HUES48 (cell line): ENCODE measurements around the gene CAMK4.
"Not testable (repeated sequence)": the region's sequence is repeated elsewhere in the genome, so short reads cannot be mapped to it uniquely, and the experiment has no call there.

Experiments used
- H3K27ac ChIP-seq: one replicate; pipeline ENCODE4 v1.7.0; 2013; ENCODE audit warnings: low read depth, low read length, inconsistent platforms
- H3K27me3 ChIP-seq: 2 replicates; pipeline ENCODE4 v1.6.1; 2013; ENCODE audit warnings: mild to moderate bottlenecking, low read length; ENCODE audit not compliant: control insufficient read depth, insufficient read depth
- H3K36me3 ChIP-seq: 2 replicates; pipeline ENCODE4 v1.6.1; 2013; ENCODE audit warnings: low read length; ENCODE audit not compliant: control insufficient read depth, insufficient read depth
- H3K4me1 ChIP-seq: 2 replicates; pipeline ENCODE4 v1.6.1; 2013; ENCODE audit warnings: mild to moderate bottlenecking, low read length; ENCODE audit not compliant: control insufficient read depth, insufficient read depth
- H3K4me3 ChIP-seq: 2 replicates; pipeline ENCODE4 v1.5.1; 2013; ENCODE audit warnings: mild to moderate bottlenecking, low read depth, low read length
- H3K9ac ChIP-seq: 2 replicates; pipeline ENCODE4 v1.6.1; 2013; ENCODE audit warnings: mild to moderate bottlenecking, low read depth, low read length, moderate library complexity
- H3K9me3 ChIP-seq: 2 replicates; pipeline ENCODE4 v1.6.1; 2013; ENCODE audit warnings: low read length; ENCODE audit not compliant: control insufficient read depth, insufficient read depth

Gene CAMK4

GRCh38 chr5:111407562-111407961 is 183.4 kb downstream of the CAMK4 start:
- H3K9ac ChIP-seq = no peak overlapping the region
- H3K36me3 ChIP-seq = no peaks in the 10 kb centered on the region
- H3K4me1 ChIP-seq = no peaks in the 10 kb centered on the region
- H3K9me3 ChIP-seq = peaks cover 6% of the 10 kb centered on the region; the same call in 1 of the 2 replicates
- H3K27me3 ChIP-seq = no peaks in the 10 kb centered on the region
- H3K4me3 ChIP-seq = no peak overlapping the region
- H3K27ac ChIP-seq = no peak overlapping the region

- no peak overlapping the region for H3K27ac ChIP-seq
- no peaks in the 10 kb centered on the region for H3K36me3 ChIP-seq
- no peaks in the 10 kb centered on the region for H3K4me1 ChIP-seq
- H3K4me3 ChIP-seq = no peak overlapping the region
- no peak overlapping the region for H3K9ac ChIP-seq
- peaks cover 6% of the 10 kb centered on the region; the same call in 1 of the 2 replicates for H3K9me3 ChIP-seq
- no peaks in the 10 kb centered on the region for H3K27me3 ChIP-seq
Observed at GRCh38 chr5:111408817-111409216, 184.6 kb downstream of the CAMK4 start.

- not testable (repeated sequence) for H3K36me3 ChIP-seq, H3K4me3 ChIP-seq, H3K9me3 ChIP-seq, H3K27ac ChIP-seq, H3K4me1 ChIP-seq, H3K27me3 ChIP-seq, H3K9ac ChIP-seq
Observed at GRCh38 chr5:111409266-111409665, 185.1 kb downstream of the CAMK4 start.

GRCh38 chr5:111410067-111410466 is 185.9 kb downstream of the CAMK4 start:
- H3K36me3 ChIP-seq, H3K9me3 ChIP-seq, H3K4me3 ChIP-seq, H3K9ac ChIP-seq, H3K27me3 ChIP-seq, H3K27ac ChIP-seq, H3K4me1 ChIP-seq: not testable (repeated sequence)

GRCh38 chr5:111411301-111411700 is 187.1 kb downstream of the CAMK4 start:
- Histone ChIP-seq H3K9ac (no peak overlapping the region), H3K9me3 (peaks cover 6% of the 10 kb centered on the region; the same call in 1 of the 2 replicates), H3K36me3 (no peaks in the 10 kb centered on the region), H3K4me3 (no peak overlapping the region), H3K4me1 (no peaks in the 10 kb centered on the region), H3K27me3 (no peaks in the 10 kb centered on the region), H3K27ac (no peak overlapping the region)

GRCh38 chr5:111412593-111412992 is 188.4 kb downstream of the CAMK4 start:
- Histone ChIP-seq H3K9me3 (peaks cover 3% of the 10 kb centered on the region; the same call in 1 of the 2 replicates), H3K4me3 (no peak overlapping the region), H3K9ac (no peak overlapping the region), H3K27me3 (no peaks in the 10 kb centered on the region), H3K27ac (no peak overlapping the region), H3K36me3 (no peaks in the 10 kb centered on the region), H3K4me1 (no peaks in the 10 kb centered on the region)

GRCh38 chr5:111415053-111415452 is 190.9 kb downstream of the CAMK4 start:
- Histone ChIP-seq H3K9ac (no peak overlapping the region), H3K4me3 (no peak overlapping the region), H3K9me3 (no peaks in the 10 kb centered on the region), H3K27me3 (no peaks in the 10 kb centered on the region), H3K4me1 (no peaks in the 10 kb centered on the region), H3K27ac (no peak overlapping the region), H3K36me3 (no peaks in the 10 kb centered on the region)

GRCh38 chr5:111422245-111422644 is 198.1 kb downstream of the CAMK4 start:
- Histone ChIP-seq H3K9me3 (no peaks in the 10 kb centered on the region), H3K4me1 (peaks cover 6% of the 10 kb centered on the region; the same call in 1 of the 2 replicates), H3K4me3 (no peak overlapping the region), H3K27ac (no peak overlapping the region), H3K36me3 (no peaks in the 10 kb centered on the region), H3K27me3 (no peaks in the 10 kb centered on the region), H3K9ac (no peak overlapping the region)

- H3K9ac ChIP-seq = no peak overlapping the region
- no peak overlapping the region for H3K27ac ChIP-seq
- no peaks in the 10 kb centered on the region for H3K9me3 ChIP-seq
- H3K4me1 ChIP-seq = peaks cover 6% of the 10 kb centered on the region; the same call in 1 of the 2 replicates
- H3K4me3 ChIP-seq = no peak overlapping the region
- no peaks in the 10 kb centered on the region for H3K36me3 ChIP-seq
- no peaks in the 10 kb centered on the region for H3K27me3 ChIP-seq
Observed at GRCh38 chr5:111422747-111423720, 198.8 kb downstream of the CAMK4 start.

- H3K9me3 ChIP-seq = no peaks in the 10 kb centered on the region
- H3K4me1 ChIP-seq = peaks cover 6% of the 10 kb centered on the region; the same call in 1 of the 2 replicates
- H3K36me3 ChIP-seq = no peaks in the 10 kb centered on the region
- no peaks in the 10 kb centered on the region for H3K27me3 ChIP-seq
- H3K9ac ChIP-seq = no peak overlapping the region
- no peak overlapping the region for H3K27ac ChIP-seq
- no peak overlapping the region for H3K4me3 ChIP-seq
Observed at GRCh38 chr5:111425205-111425604, 201.0 kb downstream of the CAMK4 start.

GRCh38 chr5:111427762-111428161 is 203.6 kb downstream of the CAMK4 start:
- Histone ChIP-seq H3K36me3 (no peaks in the 10 kb centered on the region), H3K4me1 (peaks cover 6% of the 10 kb centered on the region; the same call in 1 of the 2 replicates), H3K9ac (no peak overlapping the region), H3K27me3 (no peaks in the 10 kb centered on the region), H3K9me3 (no peaks in the 10 kb centered on the region), H3K27ac (no peak overlapping the region), H3K4me3 (no peak overlapping the region)
